Measurements from ENCODE around the gene GABBR2. TPM values are rescaled to one million over a fixed set of nuclear protein-coding genes. Genes with fewer than 3 reads are reported as not detected.

Gene GABBR2
- total RNA-seq, 1 experiment from 2014 or later = 7.3 TPM

GRCh38 chr9:98572796-98573195 is 135.9 kb downstream of the GABBR2 start:
- DNase-seq (ENCODE audit: extremely low read depth, low read depth) = no peak

GRCh38 chr9:98572054-98572627 is 136.6 kb downstream of the GABBR2 start:
- DNase-seq (ENCODE audit: extremely low read depth, low read depth) = no peak

GRCh38 chr9:98571643-98572042 is 137.1 kb downstream of the GABBR2 start:
- no peak for DNase-seq (ENCODE audit: extremely low read depth, low read depth)

GRCh38 chr9:98570663-98571440 is 137.9 kb downstream of the GABBR2 start:
- DNase-seq (ENCODE audit: extremely low read depth, low read depth) = no peak

- no peak for DNase-seq (ENCODE audit: extremely low read depth, low read depth)
Measured at GRCh38 chr9:98570055-98570454, 138.7 kb downstream of the GABBR2 start.

- DNase-seq (ENCODE audit: extremely low read depth, low read depth) = no peak
Measured at GRCh38 chr9:98569491-98569890, 139.2 kb downstream of the GABBR2 start.

- DNase-seq (ENCODE audit: extremely low read depth, low read depth) = no peak
Measured at GRCh38 chr9:98568909-98569469, 139.7 kb downstream of the GABBR2 start.

- no peak for DNase-seq (ENCODE audit: extremely low read depth, low read depth)
Measured at GRCh38 chr9:98568234-98568908, 140.4 kb downstream of the GABBR2 start.

GRCh38 chr9:98567540-98568233 is 141.0 kb downstream of the GABBR2 start:
- no peak for DNase-seq (ENCODE audit: extremely low read depth, low read depth)

GRCh38 chr9:98565152-98566135 is 143.3 kb downstream of the GABBR2 start:
- no peak for DNase-seq (ENCODE audit: extremely low read depth, low read depth)

- DNase-seq (ENCODE audit: extremely low read depth, low read depth) = no peak
Measured at GRCh38 chr9:98564714-98565113, 144.0 kb downstream of the GABBR2 start.

GRCh38 chr9:98563988-98564387 is 144.7 kb downstream of the GABBR2 start:
- no peak for DNase-seq (ENCODE audit: extremely low read depth, low read depth)

GRCh38 chr9:98563212-98563907 is 145.4 kb downstream of the GABBR2 start:
- no peak for DNase-seq (ENCODE audit: extremely low read depth, low read depth)

GRCh38 chr9:98559561-98559960 is 149.2 kb downstream of the GABBR2 start:
- no peak for DNase-seq (ENCODE audit: extremely low read depth, low read depth)

- no peak for DNase-seq (ENCODE audit: extremely low read depth, low read depth)
Measured at GRCh38 chr9:98558575-98558974, 150.2 kb downstream of the GABBR2 start.

- DNase-seq (ENCODE audit: extremely low read depth, low read depth) = no peak
Measured at GRCh38 chr9:98556511-98556910, 152.2 kb downstream of the GABBR2 start.

- DNase-seq (ENCODE audit: extremely low read depth, low read depth) = no peak
Measured at GRCh38 chr9:98555651-98556465, 152.9 kb downstream of the GABBR2 start.

GRCh38 chr9:98554752-98555151 is 154.0 kb downstream of the GABBR2 start:
- DNase-seq (ENCODE audit: extremely low read depth, low read depth) = no peak

Measured in NCI-H460 (cell line).